ENCODE measurements around the gene SCN7A.

Gene SCN7A

DNA sequence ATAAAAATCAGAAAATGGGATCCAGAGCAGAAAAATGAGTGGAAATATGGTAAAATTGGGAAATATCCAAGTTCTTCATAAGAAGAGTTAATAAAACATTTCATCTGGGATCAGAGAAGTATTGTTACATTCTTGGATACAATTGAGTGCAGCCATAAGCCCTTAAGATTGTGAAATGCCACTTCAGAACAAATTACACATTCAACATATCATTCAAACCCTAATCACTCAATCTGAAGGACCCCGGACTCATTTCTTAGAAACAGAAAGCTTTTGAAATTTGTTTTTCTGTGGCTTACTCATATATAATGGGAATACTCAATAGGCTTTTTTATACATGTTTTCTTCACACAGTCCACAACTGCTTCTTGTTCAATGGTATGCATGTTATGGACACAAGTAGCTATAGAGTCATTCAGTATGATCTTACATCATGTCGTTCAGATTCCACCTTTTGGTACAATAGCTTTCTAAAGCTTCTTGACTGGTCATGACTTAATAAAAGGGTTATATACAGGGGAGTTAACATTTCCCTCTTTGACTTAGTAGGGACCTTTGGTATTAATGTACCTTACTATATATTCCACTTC, 39.9 kb downstream of the SCN7A start:
- TF ChIP-seq, protein P1, sequence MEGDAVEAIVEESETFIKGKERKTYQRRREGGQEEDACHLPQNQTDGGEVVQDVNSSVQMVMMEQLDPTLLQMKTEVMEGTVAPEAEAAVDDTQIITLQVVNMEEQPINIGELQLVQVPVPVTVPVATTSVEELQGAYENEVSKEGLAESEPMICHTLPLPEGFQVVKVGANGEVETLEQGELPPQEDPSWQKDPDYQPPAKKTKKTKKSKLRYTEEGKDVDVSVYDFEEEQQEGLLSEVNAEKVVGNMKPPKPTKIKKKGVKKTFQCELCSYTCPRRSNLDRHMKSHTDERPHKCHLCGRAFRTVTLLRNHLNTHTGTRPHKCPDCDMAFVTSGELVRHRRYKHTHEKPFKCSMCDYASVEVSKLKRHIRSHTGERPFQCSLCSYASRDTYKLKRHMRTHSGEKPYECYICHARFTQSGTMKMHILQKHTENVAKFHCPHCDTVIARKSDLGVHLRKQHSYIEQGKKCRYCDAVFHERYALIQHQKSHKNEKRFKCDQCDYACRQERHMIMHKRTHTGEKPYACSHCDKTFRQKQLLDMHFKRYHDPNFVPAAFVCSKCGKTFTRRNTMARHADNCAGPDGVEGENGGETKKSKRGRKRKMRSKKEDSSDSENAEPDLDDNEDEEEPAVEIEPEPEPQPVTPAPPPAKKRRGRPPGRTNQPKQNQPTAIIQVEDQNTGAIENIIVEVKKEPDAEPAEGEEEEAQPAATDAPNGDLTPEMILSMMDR (IDR thresholded peaks at IDR 0.05; ENCODE audit: low read depth, low read length): no peak
- no peak for DNase-seq (ENCODE audit: extremely low read depth, low read depth)

DNA sequence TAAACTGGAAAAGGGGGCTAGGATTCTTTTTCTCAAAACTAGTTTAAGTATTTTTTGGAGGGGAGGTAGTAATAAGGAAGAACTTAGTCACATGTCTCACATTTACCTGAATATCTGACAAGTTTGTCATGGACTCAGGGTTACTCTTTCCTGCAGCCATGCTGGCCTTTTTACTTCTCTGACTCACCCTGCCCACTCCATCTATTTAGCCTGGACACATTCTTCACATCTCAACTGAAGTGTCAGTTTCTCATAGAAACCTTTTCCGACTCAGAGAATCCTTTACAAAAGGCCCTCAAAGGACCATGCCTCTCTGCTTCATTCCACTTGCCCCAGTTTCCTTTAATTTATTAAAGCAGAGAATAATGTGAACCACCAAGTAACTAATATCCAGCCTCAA, 42.6 kb downstream of the SCN7A start:
- TF ChIP-seq, protein P1 (IDR thresholded peaks at IDR 0.05; ENCODE audit: low read depth, low read length): no peak
- no peak for DNase-seq (ENCODE audit: extremely low read depth, low read depth)

DNA sequence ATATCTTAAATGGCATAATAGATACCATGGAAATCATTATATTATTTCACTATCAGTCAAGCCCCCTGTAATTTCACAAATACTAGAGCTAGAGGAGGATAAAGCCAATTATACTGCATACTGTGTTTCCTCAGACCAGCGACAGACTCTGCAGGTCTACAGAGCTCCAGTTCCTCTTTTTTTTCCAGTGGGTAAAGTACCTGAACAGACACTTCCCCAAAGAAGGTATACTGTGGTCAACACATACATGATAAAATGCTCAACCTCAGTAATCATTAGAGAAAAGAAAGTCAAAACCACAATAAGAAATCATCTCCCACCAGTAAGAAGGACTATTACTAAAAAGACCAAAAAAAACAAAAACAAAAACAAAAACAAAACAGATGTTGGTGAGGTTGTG, 44.6 kb downstream of the SCN7A start:
- TF ChIP-seq, protein P1 (IDR thresholded peaks at IDR 0.05; ENCODE audit: low read depth, low read length): no peak
- no peak for DNase-seq (ENCODE audit: extremely low read depth, low read depth)

GRCh38 chr2:166448106-166448505, 45.9 kb downstream of the SCN7A start:
- DNase-seq (ENCODE audit: extremely low read depth, low read depth): no peak
- TF ChIP-seq, protein P1 (IDR thresholded peaks at IDR 0.05; ENCODE audit: low read depth, low read length): no peak

DNA sequence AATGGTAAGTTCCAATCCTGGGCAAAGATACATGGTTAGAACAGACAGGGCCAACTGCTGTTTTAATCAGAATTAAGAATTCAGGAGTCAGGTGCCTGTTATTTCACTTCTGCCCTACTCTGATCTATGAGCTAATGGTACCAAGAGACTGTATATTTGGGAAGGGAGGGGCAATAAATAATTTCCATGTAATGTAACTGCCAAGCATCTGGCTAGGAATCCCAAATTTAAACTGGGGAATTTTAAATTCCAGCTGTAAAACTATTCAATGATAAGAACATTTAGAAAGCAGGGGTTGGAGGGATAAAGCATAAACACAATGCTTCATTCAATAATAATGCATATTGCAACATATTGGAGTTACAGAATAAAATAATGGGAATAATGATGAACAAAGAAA, 49.7 kb downstream of the SCN7A start:
- TF ChIP-seq, protein P1 (IDR thresholded peaks at IDR 0.05; ENCODE audit: low read depth, low read length): no peak

GRCh38 chr2:166440313-166440712, 53.7 kb downstream of the SCN7A start:
- TF ChIP-seq, protein P1 (IDR thresholded peaks at IDR 0.05; ENCODE audit: low read depth, low read length): no peak
- no peak for DNase-seq (ENCODE audit: extremely low read depth, low read depth)

More for the DNA sequence above, 49.7 kb downstream of the SCN7A start:
- DNase-seq (ENCODE audit: extremely low read depth, low read depth): no peak

DNA sequence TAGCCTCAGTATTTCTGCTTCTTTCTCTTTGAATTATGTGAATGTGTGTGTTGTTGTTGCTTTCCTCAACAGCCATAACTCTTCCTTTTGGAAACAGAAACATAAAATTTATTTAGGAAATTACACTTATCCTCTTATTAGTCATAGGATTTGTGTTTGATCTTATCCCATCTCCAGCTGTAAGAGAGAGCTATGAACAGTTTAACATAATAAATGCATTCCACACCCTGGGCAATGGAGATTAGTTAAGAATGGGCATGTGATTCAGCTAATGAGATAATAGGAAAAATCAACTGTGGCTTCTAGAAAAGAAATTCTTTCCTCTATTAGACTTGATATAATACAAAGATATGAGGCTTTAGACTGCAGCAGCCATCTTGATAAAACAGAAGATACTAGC, 55.0 kb downstream of the SCN7A start:
- DNase-seq (ENCODE audit: extremely low read depth, low read depth): no peak
- TF ChIP-seq, protein P1 (IDR thresholded peaks at IDR 0.05; ENCODE audit: low read depth, low read length): no peak
